ENCODE data around the gene RAD51B. TPM values are rescaled to one million over a fixed set of nuclear protein-coding genes. Genes with fewer than 3 reads are reported as not detected.

The RAD51B gene
- total RNA-seq, 4 donors from 2014 or later: 19.6 to 39.7 (median 25.4) TPM

GRCh38 chr14:68144051-68144681 lies 324.6 kb downstream of the RAD51B start:
- WGBS: 41% methylated on average over 3 of the region's 3 CpGs
- peak; percentile 76 to 81 for DNase-seq (ENCODE audit: low spot score in 2 of 2)
- Histone ChIP-seq H3K36me3 (no peaks in the 10 kb centered on the region), H3K4me3 (no peak overlapping the region), H3K27ac (peak overlapping the region; percentile 83), H3K9me3 (no peaks in the 10 kb centered on the region), H3K27me3 (no peaks in the 10 kb centered on the region), H3K4me1 (peaks cover 84% of the 10 kb centered on the region)
- TF ChIP-seq, protein P1, sequence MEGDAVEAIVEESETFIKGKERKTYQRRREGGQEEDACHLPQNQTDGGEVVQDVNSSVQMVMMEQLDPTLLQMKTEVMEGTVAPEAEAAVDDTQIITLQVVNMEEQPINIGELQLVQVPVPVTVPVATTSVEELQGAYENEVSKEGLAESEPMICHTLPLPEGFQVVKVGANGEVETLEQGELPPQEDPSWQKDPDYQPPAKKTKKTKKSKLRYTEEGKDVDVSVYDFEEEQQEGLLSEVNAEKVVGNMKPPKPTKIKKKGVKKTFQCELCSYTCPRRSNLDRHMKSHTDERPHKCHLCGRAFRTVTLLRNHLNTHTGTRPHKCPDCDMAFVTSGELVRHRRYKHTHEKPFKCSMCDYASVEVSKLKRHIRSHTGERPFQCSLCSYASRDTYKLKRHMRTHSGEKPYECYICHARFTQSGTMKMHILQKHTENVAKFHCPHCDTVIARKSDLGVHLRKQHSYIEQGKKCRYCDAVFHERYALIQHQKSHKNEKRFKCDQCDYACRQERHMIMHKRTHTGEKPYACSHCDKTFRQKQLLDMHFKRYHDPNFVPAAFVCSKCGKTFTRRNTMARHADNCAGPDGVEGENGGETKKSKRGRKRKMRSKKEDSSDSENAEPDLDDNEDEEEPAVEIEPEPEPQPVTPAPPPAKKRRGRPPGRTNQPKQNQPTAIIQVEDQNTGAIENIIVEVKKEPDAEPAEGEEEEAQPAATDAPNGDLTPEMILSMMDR (IDR thresholded peaks at IDR 0.05): no peak
- peak in 2 of 3 donors; percentile 83 to 94 for TF ChIP-seq POLR2AphosphoS5 (IDR thresholded peaks at IDR 0.05)
- TF ChIP-seq EP300 (IDR thresholded peaks at IDR 0.05): peak; percentile 74

DNA sequence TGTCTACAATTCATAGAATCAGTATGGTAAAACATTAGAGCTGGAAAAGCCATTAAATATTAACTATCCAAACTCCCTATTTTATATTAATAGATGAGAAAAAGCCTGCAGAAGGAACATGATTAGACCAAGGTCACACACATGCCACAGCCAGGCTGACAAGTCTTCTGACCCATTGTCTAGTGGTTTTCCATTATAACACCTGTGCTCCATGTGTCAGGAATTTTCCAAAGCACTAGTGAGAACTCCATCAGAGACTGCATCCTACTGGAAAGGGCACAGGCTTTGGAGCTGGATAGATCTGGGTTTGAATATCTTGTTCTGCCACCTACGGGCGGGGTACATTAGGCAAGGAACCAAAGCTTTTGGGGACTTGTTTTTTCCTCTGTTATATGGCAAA lies 325.5 kb downstream of the RAD51B start:
- Histone ChIP-seq H3K36me3 (no peaks in the 10 kb centered on the region), H3K4me1 (peaks cover 75% of the 10 kb centered on the region), H3K27me3 (no peaks in the 10 kb centered on the region), H3K27ac (peak overlapping the region; percentile 83), H3K4me3 (no peak overlapping the region), H3K9me3 (no peaks in the 10 kb centered on the region)
- WGBS: 59% methylated on average over 2 of the region's 2 CpGs
- DNase-seq (ENCODE audit: low spot score in 2 of 2): no peak
- TF ChIP-seq EP300 (IDR thresholded peaks at IDR 0.05) (no peak), POLR2AphosphoS5 (IDR thresholded peaks at IDR 0.05) (no peak), POLR2A (IDR thresholded peaks at IDR 0.05) (no peak)
- TF ChIP-seq, protein P1 (IDR thresholded peaks at IDR 0.05): no peak

DNA sequence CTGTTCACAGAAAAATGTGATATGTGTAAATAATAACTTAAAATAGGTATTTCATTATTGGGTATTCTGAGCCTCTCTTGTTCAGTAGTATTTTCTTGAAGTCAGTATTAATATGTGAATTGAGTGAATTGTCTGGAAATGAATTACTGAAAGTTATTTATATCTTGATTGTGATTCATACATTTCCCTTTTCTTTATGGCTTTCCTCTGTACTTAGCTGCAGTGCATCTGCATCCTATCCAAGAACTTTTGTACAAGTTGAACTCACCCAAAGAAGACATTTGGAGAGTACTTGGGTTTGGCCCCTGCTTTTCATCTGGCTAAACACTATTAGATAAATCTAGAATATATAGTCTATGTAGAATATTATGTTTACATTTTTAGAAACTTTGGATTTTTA lies 326.0 kb downstream of the RAD51B start:
- Histone ChIP-seq H3K27me3 (no peaks in the 10 kb centered on the region), H3K4me3 (no peak overlapping the region), H3K36me3 (no peaks in the 10 kb centered on the region), H3K27ac (peak overlapping the region; percentile 83), H3K4me1 (peaks cover 70% of the 10 kb centered on the region), H3K9me3 (no peaks in the 10 kb centered on the region)
- TF ChIP-seq POLR2A (IDR thresholded peaks at IDR 0.05) (no peak), POLR2AphosphoS5 (IDR thresholded peaks at IDR 0.05) (no peak), EP300 (IDR thresholded peaks at IDR 0.05) (no peak)
- TF ChIP-seq, protein P1 (IDR thresholded peaks at IDR 0.05): no peak
- no peak for DNase-seq (ENCODE audit: low spot score in 2 of 2)

- no peak overlapping the region for H3K4me3 ChIP-seq
- H3K27me3 ChIP-seq: no peaks in the 10 kb centered on the region
- DNase-seq (ENCODE audit: low spot score in 2 of 2): no peak
- no peaks in the 10 kb centered on the region for H3K9me3 ChIP-seq
- no peaks in the 10 kb centered on the region for H3K36me3 ChIP-seq
- 29% methylated on average over 3 of the region's 3 CpGs for WGBS
- peaks cover 57% of the 10 kb centered on the region for H3K4me1 ChIP-seq
- TF ChIP-seq POLR2AphosphoS5 (IDR thresholded peaks at IDR 0.05) (peak in 1 of 3 donors; percentile 24), POLR2A (IDR thresholded peaks at IDR 0.05) (no peak)
- peak overlapping the region; percentile 83 for H3K27ac ChIP-seq
These were observed 327.2 kb downstream of the RAD51B start for GRCh38 chr14:68146818-68147217.

GRCh38 chr14:68147303-68147702 lies 327.7 kb downstream of the RAD51B start:
- H3K27ac ChIP-seq: peak overlapping the region; percentile 83
- no peak for TF ChIP-seq POLR2A (IDR thresholded peaks at IDR 0.05)
- no peak for TF ChIP-seq POLR2AphosphoS5 (IDR thresholded peaks at IDR 0.05)
- TF ChIP-seq EP300 (IDR thresholded peaks at IDR 0.05): no peak
- TF ChIP-seq, protein P1 (IDR thresholded peaks at IDR 0.05): no peak
- no peaks in the 10 kb centered on the region for H3K36me3 ChIP-seq
- H3K4me3 ChIP-seq: no peak overlapping the region
- peaks cover 52% of the 10 kb centered on the region for H3K4me1 ChIP-seq
- no peak for DNase-seq (ENCODE audit: low spot score in 2 of 2)
- H3K9me3 ChIP-seq: no peaks in the 10 kb centered on the region
- no peaks in the 10 kb centered on the region for H3K27me3 ChIP-seq

- 95% methylated on average over 3 of the region's 3 CpGs for WGBS
- Histone ChIP-seq H3K4me1 (peaks cover 43% of the 10 kb centered on the region), H3K36me3 (no peaks in the 10 kb centered on the region), H3K9me3 (no peaks in the 10 kb centered on the region), H3K4me3 (no peak overlapping the region), H3K27ac (no peak overlapping the region), H3K27me3 (no peaks in the 10 kb centered on the region)
- DNase-seq (ENCODE audit: low spot score in 2 of 2): no peak
- TF ChIP-seq POLR2AphosphoS5 (IDR thresholded peaks at IDR 0.05) (no peak), POLR2A (IDR thresholded peaks at IDR 0.05) (no peak), EP300 (IDR thresholded peaks at IDR 0.05) (no peak)
These were observed 328.7 kb downstream of the RAD51B start for GRCh38 chr14:68148276-68148675.
